RCC 7860 (cell line): Measurements from ENCODE around the gene ZBTB7C.

ENCODE experiments used
- DNase-seq: peaks from one replicate; pipeline ENCODE4 v3.0.0-alpha.2; 2015; ENCODE audit warnings: low spot score
- FAIRE-seq: peaks from 2 replicates; lab custom pipeline; 2012; peaks lifted over from hg19 to GRCh38; lab: Jason Lieb, UNC

ZBTB7C gene

DNA sequence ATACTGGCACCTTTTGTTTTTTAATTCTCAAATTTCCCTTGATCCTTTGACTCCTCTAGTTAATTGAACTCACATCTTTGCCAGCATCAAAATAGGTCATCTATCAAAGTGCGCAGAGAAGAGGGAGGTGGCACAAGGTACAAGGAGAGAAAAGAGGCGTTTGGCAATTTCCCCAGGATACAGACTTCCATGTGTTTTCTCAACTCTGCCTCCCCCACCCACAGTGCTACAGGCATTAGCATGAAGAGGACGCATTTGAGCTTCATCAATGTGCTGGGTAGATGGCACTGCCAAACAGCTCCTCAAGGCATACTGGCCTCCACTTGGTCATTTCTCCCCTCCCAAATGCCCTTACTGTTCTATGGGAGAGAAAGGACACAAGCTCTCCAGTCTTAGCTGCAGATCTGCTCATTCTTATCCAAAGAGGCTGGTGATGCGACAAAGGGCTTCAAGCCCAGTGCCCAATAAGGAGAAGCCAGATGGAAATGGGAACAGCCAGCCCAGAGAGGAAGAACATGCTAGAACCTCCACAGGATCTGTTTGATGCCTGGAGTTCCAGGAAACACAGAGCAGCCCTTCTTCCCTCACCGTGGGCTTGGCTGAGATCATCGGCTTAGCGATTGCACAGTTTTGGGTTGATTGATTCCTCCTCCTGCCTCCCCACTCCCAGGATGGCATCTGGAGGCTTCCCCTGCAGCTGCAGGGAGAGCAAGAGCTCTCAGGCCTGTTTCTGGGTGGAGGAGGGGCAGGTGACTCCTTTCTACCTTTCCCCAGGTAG, 334.1 kb downstream of the ZBTB7C start:
- no peak for DNase-seq
- no peak for FAIRE-seq

DNA sequence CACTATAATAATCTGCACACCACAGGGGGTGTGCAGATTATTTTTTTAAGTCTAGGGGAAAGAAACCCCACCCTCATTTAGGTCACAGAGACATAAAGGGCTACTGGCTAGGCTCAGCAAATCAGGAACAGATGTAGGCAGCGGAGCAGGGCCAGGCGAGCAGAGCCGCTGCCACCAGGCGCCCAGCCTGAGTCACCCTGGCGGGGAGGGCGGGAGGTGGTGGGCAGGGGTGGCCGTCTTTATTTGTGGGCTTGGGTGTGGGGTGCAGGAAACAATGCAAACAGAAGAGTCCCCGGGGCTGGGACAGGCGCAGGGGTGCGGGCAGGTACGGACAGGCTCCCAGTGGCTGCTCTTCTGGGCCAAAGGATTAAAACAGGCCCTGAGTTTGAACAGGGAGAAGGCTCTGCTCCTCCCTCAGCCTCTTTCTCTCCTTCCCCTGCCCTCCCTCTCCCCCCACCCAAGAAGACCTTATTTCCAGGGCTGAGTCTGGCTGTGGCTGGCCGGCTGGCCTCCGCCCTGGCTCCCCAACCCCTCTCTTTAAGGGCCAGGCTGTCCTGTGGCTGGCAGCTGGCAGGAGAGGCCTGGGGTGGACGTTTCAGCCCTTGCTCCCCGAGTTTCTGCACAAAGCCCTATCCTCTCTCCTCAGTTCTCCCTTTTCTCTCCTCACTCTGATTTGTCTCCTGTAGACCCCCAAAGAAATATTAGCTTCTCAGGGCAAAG, 335.8 kb downstream of the ZBTB7C start:
- DNase-seq (no peak), FAIRE-seq (no peak)

DNA sequence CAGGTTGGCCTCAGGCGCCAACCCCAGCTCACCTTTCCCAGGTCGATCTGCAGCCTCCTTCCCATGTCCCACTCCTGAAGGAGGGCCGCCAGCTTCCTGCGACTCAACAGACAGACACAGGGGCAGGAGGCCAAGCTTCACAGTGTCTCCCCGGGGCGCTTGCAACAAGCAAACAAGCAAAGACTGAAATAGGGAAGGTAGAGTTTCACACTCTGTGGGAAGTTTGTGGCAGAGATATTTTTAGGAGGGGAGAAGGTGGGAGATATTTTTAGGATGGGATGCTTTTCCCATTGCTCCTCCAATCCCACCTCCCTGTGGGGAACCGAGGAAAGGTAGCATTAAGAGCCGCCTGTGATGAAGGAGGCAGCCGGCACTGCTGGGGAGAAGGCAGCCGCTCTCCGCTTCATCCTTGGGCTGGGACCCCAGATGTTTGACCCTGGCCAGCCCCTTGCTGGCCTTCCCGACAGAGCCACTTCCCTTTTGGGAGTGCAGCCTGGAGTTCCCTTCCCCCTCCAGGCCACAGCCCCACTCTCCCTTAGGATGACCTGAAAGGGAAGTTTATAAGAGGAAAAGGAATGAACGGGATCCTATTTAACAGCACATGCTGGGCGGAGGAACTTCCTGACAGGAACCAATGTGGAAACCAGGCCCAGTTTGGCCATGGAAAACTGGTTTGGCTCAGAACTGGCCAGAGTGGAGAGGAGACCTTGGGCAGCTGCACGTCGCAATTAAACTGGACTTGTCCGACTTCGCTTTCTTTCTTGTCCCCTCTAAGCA, 336.6 kb downstream of the ZBTB7C start:
- no peak for FAIRE-seq
- no peak for DNase-seq

DNA sequence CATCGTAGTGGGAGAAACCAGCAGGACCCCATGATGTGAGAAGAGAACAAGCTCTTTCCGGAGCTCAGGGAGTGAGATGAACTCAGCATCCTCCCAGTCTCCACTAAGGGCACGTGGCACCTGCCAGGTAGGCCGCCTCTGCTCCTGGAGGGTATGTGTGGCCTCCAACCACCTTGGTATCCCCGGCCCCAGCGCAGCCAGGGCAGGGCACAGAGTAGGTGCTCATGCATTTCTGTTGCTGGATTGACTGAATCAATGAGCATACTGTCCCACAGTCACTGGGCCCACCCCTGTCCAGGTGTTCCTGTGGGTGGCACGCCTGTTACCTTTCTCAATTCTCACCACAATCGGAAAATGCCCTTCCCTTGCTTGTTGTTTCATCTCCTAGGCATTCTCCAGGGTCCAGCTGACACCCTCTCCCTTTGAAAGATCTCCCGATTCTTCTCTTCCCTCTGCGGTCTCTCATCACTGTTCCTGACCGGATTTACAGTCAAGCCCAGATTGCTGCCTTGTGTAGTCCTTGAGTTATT, 340.2 kb downstream of the ZBTB7C start:
- no peak for FAIRE-seq
- DNase-seq, result no peak

DNA sequence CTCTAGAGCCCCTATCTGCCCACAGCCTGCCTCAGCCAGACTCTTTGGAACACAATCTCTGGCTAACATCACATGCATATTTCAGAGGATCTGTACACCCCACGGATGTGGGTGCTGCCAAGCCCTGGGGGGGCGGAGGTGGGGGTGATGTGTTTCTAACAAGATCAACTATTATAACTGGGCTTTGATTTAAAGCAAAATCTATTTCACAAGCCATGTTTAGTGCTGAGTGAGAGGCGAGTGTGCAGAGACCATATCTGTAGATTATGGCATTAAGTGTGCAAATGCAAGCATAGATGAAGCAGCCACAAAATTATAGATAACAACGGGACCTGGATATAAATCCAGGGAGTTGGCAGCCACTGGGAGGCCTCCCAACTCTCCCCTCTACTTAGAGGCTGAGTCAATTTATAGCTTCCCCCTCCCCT, 342.9 kb downstream of the ZBTB7C start:
- no peak for FAIRE-seq
- DNase-seq, result no peak

DNA sequence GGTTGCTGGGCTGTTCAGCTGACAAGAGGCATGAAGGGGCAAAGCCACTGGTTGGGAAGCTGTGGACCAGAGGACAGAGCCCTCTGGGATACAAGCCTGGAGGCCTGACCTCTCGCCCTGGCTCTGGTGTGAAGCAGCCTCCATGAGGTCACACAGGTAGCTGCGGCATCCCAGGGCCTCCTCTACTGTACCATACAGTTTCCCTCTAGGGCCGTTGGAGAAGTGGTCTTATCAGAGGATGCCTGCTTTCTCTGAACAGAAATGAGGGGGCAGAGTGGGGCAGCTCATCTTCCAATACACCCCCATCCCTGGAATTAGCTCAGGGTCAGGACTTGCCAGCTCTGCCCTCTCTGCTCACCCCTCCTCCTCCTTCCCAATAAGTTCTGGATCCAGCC, 343.6 kb downstream of the ZBTB7C start:
- DNase-seq (no peak), FAIRE-seq (no peak)

DNA sequence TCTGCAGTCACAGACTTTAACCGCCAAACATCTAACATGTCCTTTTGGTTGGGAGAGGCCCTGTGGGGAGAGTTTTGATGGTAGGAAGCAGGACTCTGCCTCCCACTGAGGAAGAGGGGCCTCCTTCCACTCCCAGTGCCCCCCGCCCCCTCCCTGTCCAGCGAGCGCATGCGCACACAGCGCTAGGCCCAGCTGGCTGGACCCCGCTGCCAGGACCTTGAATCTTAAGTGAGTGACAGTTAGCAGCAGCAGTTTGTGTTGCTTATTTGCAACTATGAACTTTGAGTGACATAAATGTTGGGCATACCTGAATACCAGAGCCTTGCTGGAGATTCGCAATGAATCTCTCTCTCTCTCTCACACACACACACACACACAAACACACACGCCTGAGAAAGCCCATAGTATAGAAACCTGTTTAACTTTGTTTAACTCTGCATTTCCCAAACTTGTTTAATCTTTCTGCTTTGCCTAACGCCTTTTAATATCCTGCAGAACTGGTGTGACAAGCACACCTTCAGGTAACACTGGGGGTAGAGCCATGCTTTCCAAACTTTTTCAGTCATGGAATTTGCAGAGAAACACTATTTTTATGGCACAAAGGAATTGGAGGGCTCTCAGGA, 344.1 kb downstream of the ZBTB7C start:
- DNase-seq (no peak), FAIRE-seq (no peak)

DNA sequence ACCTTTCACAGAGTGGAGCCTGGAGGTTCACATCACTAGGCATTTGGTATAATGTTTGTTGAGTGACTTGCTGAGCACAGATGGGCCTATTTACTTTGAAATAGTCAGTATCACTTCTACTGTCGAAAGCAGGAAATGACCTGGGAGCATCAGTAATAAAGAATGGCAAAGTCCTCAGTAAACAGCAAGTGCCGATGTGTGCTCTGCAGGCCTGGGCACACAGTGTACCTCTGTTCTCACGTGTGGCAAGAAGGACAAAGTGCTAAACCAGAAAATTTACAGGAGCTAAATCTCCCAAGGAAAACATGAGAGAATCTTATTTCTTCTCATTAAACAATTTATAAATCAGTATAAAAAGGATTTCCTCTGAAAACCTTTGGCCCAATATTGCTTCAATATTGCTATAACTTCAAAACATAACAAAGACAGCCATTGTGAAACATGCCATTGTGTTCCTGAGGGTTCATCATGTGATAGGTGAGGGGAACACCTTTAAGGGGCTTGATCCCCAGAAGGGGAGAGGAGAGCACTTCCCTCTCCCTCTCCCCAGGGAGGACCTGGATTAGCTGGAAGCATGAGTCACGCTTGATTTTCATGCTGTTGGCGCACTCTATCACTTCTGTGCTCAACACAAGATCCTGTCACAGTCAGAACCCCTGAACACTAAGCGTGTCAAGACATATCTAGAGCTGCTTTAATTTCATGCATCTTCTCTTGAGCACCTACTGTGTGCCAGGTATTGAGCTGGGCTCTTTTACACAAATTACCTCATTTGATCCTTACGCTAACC, 347.2 kb downstream of the ZBTB7C start:
- FAIRE-seq, result no peak
- no peak for DNase-seq

DNA sequence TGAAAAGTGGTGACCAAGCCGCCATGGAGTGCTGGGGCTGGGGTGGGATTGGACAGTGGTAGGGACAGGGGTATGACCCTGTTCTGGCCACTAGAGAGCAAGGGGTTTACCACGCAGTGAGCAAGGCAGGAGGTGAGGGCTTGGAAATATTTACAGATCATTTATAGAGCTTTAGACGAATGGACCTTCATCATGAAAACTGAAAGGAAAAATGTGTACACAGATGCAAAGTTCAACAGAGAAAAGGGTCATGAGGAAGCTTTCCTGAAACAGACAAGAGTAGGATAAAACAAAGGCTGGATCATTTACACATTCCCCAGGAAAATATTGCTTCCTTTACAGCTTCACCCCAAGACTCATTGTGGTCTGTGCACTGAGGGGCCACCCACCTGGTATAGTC, 348.2 kb downstream of the ZBTB7C start:
- DNase-seq, result no peak
- FAIRE-seq, result no peak

DNA sequence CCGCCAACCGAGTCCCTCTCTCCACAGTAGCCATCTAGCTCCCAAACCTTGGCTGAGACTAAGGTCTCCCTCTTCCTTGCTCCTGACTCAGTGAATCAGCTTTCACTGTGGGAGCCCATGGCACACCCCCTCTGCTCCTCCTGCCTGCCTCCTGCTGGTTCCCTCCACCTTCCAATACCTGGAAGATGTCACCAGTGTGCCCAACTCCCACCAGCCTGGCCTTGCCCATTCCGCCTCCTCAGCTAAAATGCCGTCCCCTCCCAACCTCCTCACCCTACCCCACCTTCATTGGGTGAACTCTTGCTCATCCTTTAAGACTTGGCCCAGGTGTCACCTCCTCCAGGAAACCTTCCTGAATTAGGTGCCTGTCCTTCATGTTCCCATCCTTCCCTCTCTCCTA, 348.8 kb downstream of the ZBTB7C start:
- FAIRE-seq (no peak), DNase-seq (no peak)

DNA sequence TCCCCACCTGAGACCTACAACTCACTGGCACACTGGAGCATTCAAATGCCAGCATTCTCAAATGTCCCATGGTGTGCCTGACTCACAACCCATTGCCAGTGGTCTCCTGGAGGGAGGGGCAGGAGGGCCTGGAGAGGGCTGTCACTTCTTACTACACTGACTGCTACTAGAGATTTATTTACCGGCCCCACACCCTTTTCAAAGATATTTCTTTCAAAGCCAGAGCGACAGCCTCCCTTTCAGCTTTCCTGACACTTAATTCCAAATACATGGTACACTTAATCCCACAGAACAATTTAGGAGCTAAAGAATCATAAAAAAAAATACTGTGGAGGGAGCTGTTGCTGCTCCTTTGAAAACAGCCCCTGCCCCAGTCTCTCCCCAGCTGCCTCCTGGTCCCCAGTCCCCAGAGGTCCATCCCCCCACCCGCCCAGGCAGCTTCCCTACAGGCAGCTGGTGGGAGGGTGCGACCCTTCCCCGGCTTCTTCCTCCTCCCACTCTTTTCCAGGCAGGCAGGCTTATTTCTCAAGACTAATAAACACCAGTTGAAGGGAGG, 349.6 kb downstream of the ZBTB7C start:
- DNase-seq (no peak), FAIRE-seq (no peak)

DNA sequence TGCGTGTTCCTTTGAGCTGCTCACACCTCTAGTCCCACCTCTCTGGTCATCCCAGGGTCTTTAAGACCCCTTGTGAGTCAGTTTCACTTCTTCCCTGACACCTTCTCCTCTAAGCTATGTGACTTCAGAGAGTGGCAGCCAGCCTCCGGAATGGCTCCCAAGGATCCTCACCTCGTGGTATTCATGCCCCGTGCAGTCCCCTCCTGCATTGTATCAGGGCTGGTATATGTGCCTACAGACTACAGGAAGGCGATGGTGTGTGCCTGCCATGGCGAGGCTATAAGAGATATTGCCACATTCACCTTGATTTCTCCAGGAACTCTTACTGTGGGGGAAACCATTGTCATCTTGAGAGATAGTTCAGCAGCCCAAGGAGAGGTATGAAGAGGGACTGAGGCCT, 350.7 kb downstream of the ZBTB7C start:
- DNase-seq (no peak), FAIRE-seq (no peak)

DNA sequence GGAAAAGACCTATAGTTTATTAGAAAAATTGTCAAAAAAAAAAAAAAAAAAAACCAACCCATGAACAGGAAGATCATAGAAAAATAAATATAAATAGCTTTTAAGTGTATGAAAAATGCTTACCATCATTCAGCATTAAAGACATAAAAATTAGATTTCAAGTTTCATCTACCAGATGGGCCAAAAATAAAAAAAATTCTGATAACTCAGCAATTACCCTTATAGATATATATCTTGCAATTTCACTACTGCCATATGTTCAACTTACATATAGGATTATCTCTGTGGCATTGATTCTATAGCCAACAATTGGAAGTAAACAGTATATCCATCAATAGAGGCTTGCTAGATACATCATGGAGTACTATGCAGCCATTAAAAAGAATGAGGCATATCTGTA, 352.2 kb downstream of the ZBTB7C start:
- no peak for DNase-seq
- FAIRE-seq, result no peak

DNA sequence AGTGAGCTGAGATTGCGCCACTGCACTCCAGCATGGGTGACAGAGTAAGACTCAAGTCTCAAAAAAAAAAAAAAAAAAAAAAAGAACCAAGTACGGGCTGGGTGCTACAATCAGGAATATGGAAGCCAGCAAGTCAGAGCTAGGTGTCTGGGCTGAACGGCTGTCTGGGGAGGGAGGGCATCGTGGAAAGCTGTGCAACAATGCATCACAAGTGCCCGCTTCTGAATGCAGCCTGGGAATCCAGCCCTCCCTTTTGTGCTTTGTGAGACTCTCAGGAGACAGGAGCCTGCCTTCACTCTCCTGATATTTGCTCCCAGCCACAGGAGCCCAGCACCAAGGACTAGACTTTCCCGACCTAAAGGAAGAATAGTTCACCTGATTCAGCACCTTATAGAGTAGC, 353.8 kb downstream of the ZBTB7C start:
- FAIRE-seq (no peak), DNase-seq (no peak)

DNA sequence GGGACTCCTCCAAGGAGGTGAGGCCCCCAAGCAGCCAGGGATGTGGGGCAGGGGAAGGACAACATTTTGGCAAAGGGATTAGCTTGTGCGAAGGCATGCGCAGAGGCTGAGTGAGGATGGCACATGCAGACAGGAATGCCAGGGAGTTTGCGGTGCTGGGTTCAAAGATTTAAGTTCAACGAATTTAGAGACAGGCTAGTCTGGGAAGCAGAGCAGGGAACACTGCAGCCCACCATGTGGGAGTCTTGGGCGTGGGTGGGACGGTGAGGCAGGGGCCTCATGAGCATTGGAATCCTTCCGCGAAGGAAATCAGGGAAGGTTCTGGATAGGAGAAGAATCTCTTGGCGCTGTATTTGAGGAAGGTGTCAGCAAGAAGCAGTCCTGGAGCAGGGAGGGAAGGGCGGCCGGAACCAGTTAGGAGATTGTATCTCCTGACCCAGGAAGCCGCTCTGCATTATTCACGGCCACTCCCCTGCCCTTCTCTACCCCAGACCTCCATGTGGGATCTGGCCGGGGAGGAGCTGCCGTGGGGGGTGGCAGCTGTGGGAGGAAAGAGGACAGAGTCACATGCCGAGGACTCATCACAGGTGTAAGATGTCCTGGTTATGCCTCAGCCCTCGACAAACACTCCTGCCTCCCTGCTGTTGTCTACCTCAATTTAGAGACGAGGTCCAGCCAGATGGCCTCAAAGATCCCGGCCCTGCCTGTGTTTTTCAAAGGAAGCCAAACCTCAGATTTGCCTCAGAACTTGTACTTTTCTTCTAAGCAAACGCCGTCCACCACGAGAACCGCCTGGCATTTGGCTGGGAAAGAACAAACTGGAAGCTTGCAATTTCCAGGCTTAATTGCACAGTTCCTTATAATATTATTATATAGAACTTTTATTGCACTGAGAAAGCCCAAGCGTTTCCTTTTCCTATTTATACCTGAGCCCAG, 355.0 kb downstream of the ZBTB7C start:
- FAIRE-seq (no peak), DNase-seq (no peak)

DNA sequence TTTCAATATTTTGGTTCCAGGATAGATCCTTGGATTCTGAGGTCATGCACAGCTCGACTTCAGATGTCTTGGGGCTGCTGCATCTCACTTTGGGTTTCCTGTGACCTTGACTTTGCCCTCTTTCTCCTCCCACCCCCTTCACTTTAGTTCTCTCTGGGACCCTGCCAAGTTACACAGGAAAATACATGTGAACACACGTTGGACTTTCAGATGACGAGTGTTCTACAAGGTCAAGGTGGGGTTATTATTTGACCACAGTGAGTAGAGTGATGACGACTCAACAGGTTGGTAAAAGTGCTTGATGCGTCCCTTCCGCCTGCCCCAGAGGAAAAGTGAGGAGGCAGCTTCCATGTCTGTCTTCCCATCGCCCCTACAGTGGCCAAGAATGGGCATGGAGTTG, 356.3 kb downstream of the ZBTB7C start:
- FAIRE-seq, result no peak
- no peak for DNase-seq

DNA sequence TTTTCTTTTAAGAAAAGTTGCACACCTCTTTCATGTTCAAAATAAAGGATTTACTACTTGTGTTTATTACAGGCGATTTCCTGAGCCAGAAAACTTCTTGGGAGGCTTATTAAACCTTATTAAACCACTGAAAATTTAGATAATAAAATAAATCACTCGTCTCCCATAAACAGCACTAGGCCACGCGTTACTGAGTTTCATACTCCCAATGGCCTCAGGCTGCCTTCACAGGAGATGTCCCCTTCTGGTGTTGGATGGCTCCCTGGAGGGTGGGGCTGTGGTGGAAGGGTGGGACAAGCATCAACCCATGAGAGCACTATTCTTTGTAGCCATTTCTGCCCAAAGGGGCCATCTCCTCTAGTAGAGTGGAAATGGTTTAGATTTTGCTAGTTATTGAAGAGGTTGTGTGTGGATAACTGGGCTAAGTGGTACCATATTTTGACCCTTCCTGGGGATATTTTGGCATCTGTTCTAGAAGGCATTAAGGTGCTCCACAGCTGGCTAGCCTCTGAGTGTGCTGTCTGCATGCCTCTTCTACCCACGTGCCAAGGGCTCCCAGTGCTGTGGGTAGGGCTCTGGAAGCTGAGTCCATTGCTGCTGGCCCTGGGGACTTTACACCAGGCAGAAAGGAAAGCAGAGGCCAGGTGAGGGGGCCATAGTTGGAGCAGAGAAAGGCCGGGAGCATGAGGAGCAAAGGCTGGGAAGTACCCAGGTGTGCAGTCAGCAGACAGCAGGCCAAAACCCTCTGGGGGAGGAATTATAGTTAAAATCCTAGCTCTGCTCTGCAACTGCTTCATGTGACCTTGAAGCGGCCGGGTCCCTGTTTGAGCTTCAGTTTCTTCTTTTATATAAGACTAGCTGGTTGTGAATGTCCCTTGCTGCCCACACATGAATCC, 357.0 kb downstream of the ZBTB7C start:
- FAIRE-seq (no peak), DNase-seq (no peak)

DNA sequence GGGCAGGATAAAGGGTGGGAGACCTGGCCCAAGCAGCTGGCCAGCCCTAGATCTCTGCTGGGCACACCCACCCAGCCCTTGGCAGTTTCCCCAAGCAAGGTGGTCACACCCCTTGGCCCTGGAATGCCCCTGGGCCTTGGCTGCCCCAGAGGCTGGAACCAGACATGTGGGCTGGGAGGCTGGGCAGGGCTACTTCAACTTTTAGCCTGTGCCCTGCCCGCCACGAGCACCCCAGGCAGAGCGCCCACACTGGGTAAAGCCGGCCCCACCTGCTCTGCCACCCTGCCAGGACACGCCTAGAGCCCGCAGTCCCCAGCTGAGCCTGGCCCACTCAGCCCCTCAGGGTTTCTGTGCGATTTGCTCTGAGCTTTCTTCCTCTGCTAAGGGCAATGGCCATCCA, 359.0 kb downstream of the ZBTB7C start:
- DNase-seq, result no peak
- FAIRE-seq, result no peak
